ENCODE data around the gene NT5C. TPM values are rescaled to one million over a fixed set of nuclear protein-coding genes. Genes with fewer than 3 reads are reported as not detected.

NT5C gene
- total RNA-seq, 1 donor: 48.1 TPM

DNA sequence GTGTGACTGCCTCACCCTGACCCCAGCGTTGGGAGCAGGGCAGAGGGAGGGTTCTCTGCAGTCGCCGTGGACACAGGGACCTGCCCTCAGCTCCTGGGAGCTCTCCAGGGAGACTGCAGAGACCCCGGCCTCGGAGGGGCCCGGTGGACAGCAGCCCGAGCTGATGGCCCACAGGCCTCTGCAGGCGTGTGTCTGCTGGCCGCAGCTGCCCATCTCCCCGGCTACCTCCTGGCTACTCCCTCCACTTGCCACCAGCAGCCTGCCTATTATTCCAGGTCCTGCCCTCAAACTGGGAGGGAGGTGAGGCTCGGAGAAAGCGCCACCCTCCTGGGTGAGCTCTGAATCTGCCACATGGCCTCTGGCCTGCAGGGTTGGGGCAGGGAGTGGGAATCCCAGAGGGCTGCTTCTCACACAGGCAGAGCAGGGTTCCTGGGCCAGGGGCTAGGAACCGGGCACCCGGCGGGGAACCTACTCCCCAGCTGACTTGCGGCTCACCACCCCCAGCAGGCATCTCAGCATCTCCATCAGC lies 36.6 kb downstream of the NT5C start:
- H3K27me3 ChIP-seq (ENCODE audit: insufficient read depth, low read length): no peaks in the 10 kb centered on the region
- peaks cover 10% of the 10 kb centered on the region for H3K4me1 ChIP-seq (ENCODE audit: insufficient read depth, low read length)
- H4K20me1 ChIP-seq (ENCODE audit: insufficient read depth, low read length): peaks cover 13% of the 10 kb centered on the region
- no peaks in the 10 kb centered on the region for H3K9me3 ChIP-seq (ENCODE audit: low read depth, low read length)
- no peak overlapping the region for H3K4me3 ChIP-seq (ENCODE audit: insufficient read depth, low read length)
- TF ChIP-seq, protein P1, sequence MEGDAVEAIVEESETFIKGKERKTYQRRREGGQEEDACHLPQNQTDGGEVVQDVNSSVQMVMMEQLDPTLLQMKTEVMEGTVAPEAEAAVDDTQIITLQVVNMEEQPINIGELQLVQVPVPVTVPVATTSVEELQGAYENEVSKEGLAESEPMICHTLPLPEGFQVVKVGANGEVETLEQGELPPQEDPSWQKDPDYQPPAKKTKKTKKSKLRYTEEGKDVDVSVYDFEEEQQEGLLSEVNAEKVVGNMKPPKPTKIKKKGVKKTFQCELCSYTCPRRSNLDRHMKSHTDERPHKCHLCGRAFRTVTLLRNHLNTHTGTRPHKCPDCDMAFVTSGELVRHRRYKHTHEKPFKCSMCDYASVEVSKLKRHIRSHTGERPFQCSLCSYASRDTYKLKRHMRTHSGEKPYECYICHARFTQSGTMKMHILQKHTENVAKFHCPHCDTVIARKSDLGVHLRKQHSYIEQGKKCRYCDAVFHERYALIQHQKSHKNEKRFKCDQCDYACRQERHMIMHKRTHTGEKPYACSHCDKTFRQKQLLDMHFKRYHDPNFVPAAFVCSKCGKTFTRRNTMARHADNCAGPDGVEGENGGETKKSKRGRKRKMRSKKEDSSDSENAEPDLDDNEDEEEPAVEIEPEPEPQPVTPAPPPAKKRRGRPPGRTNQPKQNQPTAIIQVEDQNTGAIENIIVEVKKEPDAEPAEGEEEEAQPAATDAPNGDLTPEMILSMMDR (IDR thresholded peaks at IDR 0.05; ENCODE audit: extremely low read depth, low read depth, low read length): no peak
- DNase-seq (ENCODE audit: insufficient read length, low spot score, missing footprints): peak; percentile 49
- H3K27ac ChIP-seq (ENCODE audit: low read depth, low read length): no peak overlapping the region
- peaks cover 25% of the 10 kb centered on the region for H3K79me2 ChIP-seq (ENCODE audit: insufficient read depth, low read length)
- peaks cover 12% of the 10 kb centered on the region for H3K36me3 ChIP-seq (ENCODE audit: insufficient read depth, low read length)
- no peak overlapping the region for H2AFZ ChIP-seq (ENCODE audit: low read length)
- no peak overlapping the region for H3K4me2 ChIP-seq (ENCODE audit: insufficient read depth, low read length)

DNA sequence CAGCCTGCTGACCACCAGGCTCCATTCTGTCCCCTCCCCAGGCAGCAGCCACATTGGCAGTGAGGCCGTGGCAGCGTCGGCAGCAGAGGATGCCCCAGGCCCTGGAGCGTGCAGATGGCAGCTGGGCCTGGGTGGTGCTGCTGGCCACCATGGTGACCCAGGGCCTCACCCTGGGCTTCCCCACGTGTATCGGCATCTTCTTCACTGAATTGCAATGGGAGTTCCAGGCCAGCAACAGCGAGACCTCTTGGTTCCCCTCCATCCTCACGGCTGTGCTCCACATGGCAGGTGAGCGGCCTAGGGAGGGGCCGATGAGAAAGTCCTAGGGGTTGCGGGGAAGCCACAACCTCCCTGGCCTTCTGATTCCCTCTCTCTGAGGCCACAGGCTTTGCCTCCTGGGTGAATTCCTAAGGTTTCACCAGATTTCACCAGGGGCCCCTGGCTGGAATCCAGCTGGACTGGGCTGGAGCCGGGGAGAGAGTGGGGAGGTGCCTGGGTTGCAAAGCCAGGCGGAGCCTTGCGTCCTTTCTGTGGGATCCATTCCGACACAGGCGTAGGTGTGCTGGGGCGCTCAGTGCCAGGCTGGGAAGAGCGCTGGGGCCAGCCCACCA lies 37.9 kb downstream of the NT5C start:
- peak; percentile 51 for DNase-seq (ENCODE audit: insufficient read length, low spot score, missing footprints)
- no peak overlapping the region for H3K27ac ChIP-seq (ENCODE audit: low read depth, low read length)
- H3K27me3 ChIP-seq (ENCODE audit: insufficient read depth, low read length): no peaks in the 10 kb centered on the region
- H3K4me2 ChIP-seq (ENCODE audit: insufficient read depth, low read length): no peak overlapping the region
- TF ChIP-seq, protein P1 (IDR thresholded peaks at IDR 0.05; ENCODE audit: extremely low read depth, low read depth, low read length): no peak
- peaks cover 17% of the 10 kb centered on the region for H3K4me1 ChIP-seq (ENCODE audit: insufficient read depth, low read length)
- H3K4me3 ChIP-seq (ENCODE audit: insufficient read depth, low read length): no peak overlapping the region
- no peak overlapping the region for H2AFZ ChIP-seq (ENCODE audit: low read length)
- no peaks in the 10 kb centered on the region for H3K9me3 ChIP-seq (ENCODE audit: low read depth, low read length)
- peaks cover 10% of the 10 kb centered on the region for H3K36me3 ChIP-seq (ENCODE audit: insufficient read depth, low read length)
- peaks cover 29% of the 10 kb centered on the region for H3K79me2 ChIP-seq (ENCODE audit: insufficient read depth, low read length)
- peaks cover 13% of the 10 kb centered on the region for H4K20me1 ChIP-seq (ENCODE audit: insufficient read depth, low read length)

DNA sequence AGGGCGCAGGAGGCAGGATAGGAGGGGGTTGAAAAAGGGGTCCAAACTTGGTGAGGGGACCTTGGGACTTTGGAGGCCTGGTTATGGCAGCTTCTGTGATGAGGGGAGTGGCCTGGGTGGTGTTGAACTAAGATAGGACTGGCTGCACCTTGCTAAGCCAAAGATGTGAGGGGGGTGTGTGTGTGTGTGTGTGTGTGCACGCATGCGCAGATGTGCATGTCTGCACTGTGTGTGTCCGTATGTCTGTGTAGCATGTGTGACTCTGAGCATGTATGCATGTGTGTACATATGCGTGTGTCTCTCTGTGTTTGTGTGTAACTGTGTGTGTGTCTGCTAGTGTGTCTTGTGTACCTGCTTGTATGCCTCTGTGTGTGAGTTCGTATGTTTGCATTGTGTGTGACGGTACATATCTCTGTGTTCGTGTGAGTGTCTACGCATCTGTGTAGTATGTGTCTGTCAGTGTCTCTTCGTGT lies 39.7 kb downstream of the NT5C start:
- Histone ChIP-seq H2AFZ (ENCODE audit: low read length) (no peak overlapping the region), H4K20me1 (ENCODE audit: insufficient read depth, low read length) (peaks cover 13% of the 10 kb centered on the region), H3K4me2 (ENCODE audit: insufficient read depth, low read length) (no peak overlapping the region), H3K27me3 (ENCODE audit: insufficient read depth, low read length) (no peaks in the 10 kb centered on the region), H3K27ac (ENCODE audit: low read depth, low read length) (no peak overlapping the region), H3K9me3 (ENCODE audit: low read depth, low read length) (no peaks in the 10 kb centered on the region), H3K4me3 (ENCODE audit: insufficient read depth, low read length) (no peak overlapping the region), H3K79me2 (ENCODE audit: insufficient read depth, low read length) (peaks cover 29% of the 10 kb centered on the region), H3K36me3 (ENCODE audit: insufficient read depth, low read length) (no peaks in the 10 kb centered on the region), H3K4me1 (ENCODE audit: insufficient read depth, low read length) (peaks cover 27% of the 10 kb centered on the region)
- TF ChIP-seq, protein P1 (IDR thresholded peaks at IDR 0.05; ENCODE audit: extremely low read depth, low read depth, low read length): no peak
- DNase-seq (ENCODE audit: insufficient read length, low spot score, missing footprints): no peak
